ENCODE data around the gene ENTPD2. TPM values are rescaled to one million over a fixed set of nuclear protein-coding genes. Genes with fewer than 3 reads are reported as not detected.

ENTPD2 gene
- total RNA-seq, 1 experiment from 2014 or later: 8.3 TPM

DNA sequence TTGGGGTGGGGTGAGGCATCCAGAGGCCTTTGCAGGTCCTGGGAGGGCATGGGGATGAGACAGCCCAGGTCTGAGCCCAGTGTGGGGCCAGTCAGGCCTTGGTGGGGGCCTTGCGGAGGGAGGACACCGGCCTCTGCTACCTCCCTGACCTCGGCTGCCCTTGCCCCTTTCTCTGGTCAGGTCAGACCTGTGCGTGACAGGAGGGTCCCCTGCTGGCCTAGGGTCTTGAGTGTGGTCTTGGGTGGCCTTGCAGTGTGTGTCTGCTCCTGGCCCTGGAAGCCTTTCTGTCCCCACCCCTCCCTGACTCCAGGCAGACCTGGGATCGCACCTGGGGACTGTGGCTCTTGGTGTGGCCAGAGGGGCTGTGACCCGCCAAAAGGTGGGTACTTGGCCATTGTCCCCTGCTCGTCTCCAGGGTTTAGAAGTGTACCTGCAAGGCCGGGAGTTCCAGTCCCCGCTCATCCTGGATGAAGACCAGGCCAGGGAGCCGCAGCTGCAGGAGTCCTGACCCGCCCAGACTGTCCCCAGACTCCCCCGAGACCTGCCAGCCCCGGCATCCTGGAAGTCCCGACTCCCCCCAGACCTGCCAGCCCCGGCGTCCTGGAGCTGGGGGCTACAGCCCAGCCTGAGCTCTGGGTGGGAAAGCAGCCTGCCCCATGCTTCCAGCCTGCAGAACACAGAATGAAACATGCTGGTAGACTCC lies 28.5 kb upstream of the ENTPD2 start:
- Mint-ChIP-seq H3K36me3 (no peaks in the 10 kb centered on the region), H3K27me3 (ENCODE audit: low read depth) (peaks cover 33% of the 10 kb centered on the region), H3K4me3 (no peak overlapping the region), H3K9me3 (no peaks in the 10 kb centered on the region), H3K27ac (no peak overlapping the region), H3K4me1 (peaks cover 6% of the 10 kb centered on the region)
- DNase-seq (ENCODE audit: low spot score) (no peak), ATAC-seq (no peak)
- CTCF ChIA-PET: interaction anchor here (0.6 to 8.7 kb wide), 5 partner anchors 12 to 47 kb away, joined by 4 to 177 read pairs (median 10); partner anchors contain the start of gene SAPCD2
- POLR2A ChIA-PET: no interaction called here
- TF ChIP-seq TP53 (CRISPR knock-in tag; IDR thresholded peaks at IDR 0.05) (no peak), ZNF423 (CRISPR knock-in tag; IDR thresholded peaks at IDR 0.05) (no peak)

DNA sequence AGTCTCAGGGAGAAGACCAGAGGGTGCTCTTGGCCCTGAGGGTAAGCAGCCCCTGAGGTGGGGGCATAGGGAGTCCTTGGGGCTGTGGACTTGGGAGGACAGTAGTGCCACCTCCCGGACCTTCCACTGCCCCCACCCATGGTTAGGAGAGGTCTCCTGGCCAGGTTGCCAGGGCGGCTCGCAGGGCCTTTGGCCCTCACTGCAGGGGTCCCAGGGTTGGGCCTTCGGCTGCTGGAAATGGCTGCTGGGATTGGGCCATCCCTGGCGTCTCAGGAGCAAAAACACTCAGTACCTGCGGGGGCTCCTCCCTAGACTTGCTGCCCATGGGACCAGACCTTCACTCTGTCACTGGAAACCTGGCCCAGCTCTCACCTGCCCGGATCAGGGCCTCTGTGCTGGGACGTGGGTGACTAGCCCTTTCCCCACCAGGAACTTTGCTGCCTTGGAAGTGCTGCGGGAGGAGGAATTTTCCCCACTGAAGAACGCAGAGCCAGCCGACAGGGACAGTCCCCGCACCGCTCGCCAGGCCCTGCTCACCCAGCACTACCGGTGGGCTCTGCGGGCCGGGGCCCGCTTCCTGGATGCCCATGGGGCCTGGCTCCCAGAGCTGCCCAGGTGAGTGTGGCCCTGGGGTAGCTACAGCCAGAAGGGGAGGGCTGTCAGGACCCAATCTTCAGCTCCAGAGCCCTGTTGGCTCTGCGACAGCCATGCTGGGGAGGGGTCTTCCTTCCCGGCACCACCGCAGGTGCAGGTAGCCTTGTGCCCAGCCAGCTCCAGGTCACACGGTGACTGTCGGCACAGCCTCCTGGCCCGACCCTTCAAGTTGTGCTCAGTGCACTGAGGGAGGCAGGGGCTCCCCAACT lies 26.6 kb upstream of the ENTPD2 start:
- no peaks in the 10 kb centered on the region for H3K9me3 Mint-ChIP-seq
- ATAC-seq (no peak), DNase-seq (ENCODE audit: low spot score) (no peak)
- peaks cover 3% of the 10 kb centered on the region for H3K4me1 Mint-ChIP-seq
- TF ChIP-seq TP53 (CRISPR knock-in tag; IDR thresholded peaks at IDR 0.05): no peak
- TF ChIP-seq CREB1 (CRISPR knock-in tag; IDR thresholded peaks at IDR 0.05): no peak
- no peak for TF ChIP-seq SMAD4 (CRISPR knock-in tag; IDR thresholded peaks at IDR 0.05)
- TF ChIP-seq FOXK1 (CRISPR knock-in tag; IDR thresholded peaks at IDR 0.05): no peak
- TF ChIP-seq NFE2L1 (CRISPR knock-in tag; IDR thresholded peaks at IDR 0.05): no peak
- TF ChIP-seq ZNF671 (CRISPR knock-in tag; IDR thresholded peaks at IDR 0.05): no peak
- TF ChIP-seq, protein P1, sequence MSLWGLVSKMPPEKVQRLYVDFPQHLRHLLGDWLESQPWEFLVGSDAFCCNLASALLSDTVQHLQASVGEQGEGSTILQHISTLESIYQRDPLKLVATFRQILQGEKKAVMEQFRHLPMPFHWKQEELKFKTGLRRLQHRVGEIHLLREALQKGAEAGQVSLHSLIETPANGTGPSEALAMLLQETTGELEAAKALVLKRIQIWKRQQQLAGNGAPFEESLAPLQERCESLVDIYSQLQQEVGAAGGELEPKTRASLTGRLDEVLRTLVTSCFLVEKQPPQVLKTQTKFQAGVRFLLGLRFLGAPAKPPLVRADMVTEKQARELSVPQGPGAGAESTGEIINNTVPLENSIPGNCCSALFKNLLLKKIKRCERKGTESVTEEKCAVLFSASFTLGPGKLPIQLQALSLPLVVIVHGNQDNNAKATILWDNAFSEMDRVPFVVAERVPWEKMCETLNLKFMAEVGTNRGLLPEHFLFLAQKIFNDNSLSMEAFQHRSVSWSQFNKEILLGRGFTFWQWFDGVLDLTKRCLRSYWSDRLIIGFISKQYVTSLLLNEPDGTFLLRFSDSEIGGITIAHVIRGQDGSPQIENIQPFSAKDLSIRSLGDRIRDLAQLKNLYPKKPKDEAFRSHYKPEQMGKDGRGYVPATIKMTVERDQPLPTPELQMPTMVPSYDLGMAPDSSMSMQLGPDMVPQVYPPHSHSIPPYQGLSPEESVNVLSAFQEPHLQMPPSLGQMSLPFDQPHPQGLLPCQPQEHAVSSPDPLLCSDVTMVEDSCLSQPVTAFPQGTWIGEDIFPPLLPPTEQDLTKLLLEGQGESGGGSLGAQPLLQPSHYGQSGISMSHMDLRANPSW (CRISPR knock-in tag; conservative IDR thresholded peaks at IDR 0.05; ENCODE audit: low read depth): no peak
- TF ChIP-seq ZNF219 (CRISPR knock-in tag; IDR thresholded peaks at IDR 0.05; ENCODE audit: borderline replicate concordance): no peak
- no peak for TF ChIP-seq SOX15 (CRISPR knock-in tag; IDR thresholded peaks at IDR 0.05)
- no peak for TF ChIP-seq GTF2I (CRISPR knock-in tag; conservative IDR thresholded peaks at IDR 0.05)
- CTCF ChIA-PET: interaction anchor here (1.0 to 3.0 kb wide), 5 partner anchors 10 to 45 kb away, joined by 4 to 11 read pairs (median 7); partner anchors contain the start of gene SAPCD2
- no peak overlapping the region for H3K27ac Mint-ChIP-seq
- H3K36me3 Mint-ChIP-seq: no peaks in the 10 kb centered on the region
- H3K4me3 Mint-ChIP-seq: no peak overlapping the region
- POLR2A ChIA-PET: no interaction called here
- H3K27me3 Mint-ChIP-seq (ENCODE audit: low read depth): peaks cover 39% of the 10 kb centered on the region

DNA sequence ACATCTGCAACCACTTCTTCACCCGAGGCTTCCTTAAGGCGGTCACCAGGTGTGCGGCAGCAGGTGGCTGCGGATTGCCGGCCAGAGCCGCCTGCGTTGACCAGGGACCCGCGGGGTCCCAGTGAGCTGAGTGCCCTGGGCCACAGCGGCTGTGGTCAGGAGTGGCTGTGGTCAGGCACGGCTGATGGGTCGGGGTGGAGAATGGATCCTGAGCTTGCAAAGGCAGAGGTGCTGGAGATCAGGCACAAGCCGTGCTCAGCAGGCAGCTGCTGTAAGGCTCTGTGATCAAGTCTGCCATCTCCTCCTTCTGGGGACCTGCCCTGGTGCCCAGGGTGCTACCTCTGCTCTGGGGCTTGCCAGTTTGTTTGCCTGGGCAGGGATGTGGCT lies 25.5 kb upstream of the ENTPD2 start:
- POLR2A ChIA-PET: no interaction called here

More for the DNA sequence above, 25.5 kb upstream of the ENTPD2 start:
- Mint-ChIP-seq H3K4me3 (peak overlapping the region; percentile 25; the same call in 1 of the 2 replicates), H3K27ac (no peak overlapping the region), H3K4me1 (peaks cover 12% of the 10 kb centered on the region), H3K36me3 (no peaks in the 10 kb centered on the region), H3K9me3 (no peaks in the 10 kb centered on the region), H3K27me3 (ENCODE audit: low read depth) (peaks cover 39% of the 10 kb centered on the region)
- no peak for DNase-seq (ENCODE audit: low spot score)
- no peak for ATAC-seq
- TF ChIP-seq ZNF138 (CRISPR knock-in tag; conservative IDR thresholded peaks at IDR 0.05) (no peak), FOXK1 (CRISPR knock-in tag; IDR thresholded peaks at IDR 0.05) (no peak)
- TF ChIP-seq, protein P2, sequence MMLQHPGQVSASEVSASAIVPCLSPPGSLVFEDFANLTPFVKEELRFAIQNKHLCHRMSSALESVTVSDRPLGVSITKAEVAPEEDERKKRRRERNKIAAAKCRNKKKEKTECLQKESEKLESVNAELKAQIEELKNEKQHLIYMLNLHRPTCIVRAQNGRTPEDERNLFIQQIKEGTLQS (CRISPR knock-in tag; conservative IDR thresholded peaks at IDR 0.05): 0 out of 2 replicates have a peak, but pooled peaks have one; percentile 41
- TF ChIP-seq, protein P3, sequence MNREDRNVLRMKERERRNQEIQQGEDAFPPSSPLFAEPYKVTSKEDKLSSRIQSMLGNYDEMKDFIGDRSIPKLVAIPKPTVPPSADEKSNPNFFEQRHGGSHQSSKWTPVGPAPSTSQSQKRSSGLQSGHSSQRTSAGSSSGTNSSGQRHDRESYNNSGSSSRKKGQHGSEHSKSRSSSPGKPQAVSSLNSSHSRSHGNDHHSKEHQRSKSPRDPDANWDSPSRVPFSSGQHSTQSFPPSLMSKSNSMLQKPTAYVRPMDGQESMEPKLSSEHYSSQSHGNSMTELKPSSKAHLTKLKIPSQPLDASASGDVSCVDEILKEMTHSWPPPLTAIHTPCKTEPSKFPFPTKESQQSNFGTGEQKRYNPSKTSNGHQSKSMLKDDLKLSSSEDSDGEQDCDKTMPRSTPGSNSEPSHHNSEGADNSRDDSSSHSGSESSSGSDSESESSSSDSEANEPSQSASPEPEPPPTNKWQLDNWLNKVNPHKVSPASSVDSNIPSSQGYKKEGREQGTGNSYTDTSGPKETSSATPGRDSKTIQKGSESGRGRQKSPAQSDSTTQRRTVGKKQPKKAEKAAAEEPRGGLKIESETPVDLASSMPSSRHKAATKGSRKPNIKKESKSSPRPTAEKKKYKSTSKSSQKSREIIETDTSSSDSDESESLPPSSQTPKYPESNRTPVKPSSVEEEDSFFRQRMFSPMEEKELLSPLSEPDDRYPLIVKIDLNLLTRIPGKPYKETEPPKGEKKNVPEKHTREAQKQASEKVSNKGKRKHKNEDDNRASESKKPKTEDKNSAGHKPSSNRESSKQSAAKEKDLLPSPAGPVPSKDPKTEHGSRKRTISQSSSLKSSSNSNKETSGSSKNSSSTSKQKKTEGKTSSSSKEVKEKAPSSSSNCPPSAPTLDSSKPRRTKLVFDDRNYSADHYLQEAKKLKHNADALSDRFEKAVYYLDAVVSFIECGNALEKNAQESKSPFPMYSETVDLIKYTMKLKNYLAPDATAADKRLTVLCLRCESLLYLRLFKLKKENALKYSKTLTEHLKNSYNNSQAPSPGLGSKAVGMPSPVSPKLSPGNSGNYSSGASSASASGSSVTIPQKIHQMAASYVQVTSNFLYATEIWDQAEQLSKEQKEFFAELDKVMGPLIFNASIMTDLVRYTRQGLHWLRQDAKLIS (CRISPR knock-in tag; IDR thresholded peaks at IDR 0.05; ENCODE audit: borderline replicate concordance): no peak
- TF ChIP-seq, protein P4, sequence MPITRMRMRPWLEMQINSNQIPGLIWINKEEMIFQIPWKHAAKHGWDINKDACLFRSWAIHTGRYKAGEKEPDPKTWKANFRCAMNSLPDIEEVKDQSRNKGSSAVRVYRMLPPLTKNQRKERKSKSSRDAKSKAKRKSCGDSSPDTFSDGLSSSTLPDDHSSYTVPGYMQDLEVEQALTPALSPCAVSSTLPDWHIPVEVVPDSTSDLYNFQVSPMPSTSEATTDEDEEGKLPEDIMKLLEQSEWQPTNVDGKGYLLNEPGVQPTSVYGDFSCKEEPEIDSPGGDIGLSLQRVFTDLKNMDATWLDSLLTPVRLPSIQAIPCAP (CRISPR knock-in tag; IDR thresholded peaks at IDR 0.05): no peak
- CTCF ChIA-PET: interaction anchor here (2.0 to 4.3 kb wide), 3 partner anchors 11 to 44 kb away, joined by 7 to 69 read pairs (median 10); partner anchors contain the start of gene SAPCD2
